ENCODE measurements around the gene IPCEF1.
A peak's percentile ranks its signal among the peaks of the same experiment; 100 is the strongest.

Gene IPCEF1

DNA sequence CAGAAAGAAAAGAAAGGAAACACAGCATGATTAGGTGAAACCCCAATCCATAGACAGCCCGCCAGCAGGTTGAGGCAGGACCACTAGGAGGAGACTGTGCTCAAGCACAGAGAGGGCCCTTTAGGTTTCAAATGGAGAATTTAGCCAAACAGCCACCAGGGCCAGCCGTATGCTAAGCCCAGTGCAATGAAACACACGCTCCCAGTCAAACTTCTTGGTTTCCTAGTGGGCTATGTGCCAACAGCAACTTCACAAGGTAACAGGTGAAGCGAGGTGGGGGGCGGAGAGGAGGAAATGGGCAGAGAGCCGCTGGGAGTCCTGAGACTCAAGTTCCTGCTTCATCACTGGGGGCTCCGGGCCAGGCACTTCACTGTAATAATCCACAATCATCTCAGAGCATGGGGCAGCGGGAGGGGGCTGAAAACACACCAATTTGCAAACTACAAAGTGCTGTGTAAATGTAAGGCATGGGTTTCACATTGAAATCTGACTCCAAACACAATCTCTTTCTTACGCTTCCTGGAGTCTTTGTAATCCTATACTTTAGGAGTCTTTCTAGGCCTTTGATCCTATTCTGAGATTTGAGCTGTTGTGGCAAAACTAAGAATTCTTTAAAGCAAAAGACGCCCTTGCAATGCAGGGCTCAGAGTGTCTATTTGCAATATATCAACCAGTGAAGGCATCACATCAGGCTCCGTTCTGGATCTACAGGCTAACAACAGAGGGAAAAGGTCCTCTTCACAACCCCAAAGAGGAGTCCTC lies 200.3 kb downstream of the IPCEF1 start:
- peaks cover 9% of the 10 kb centered on the region for H3K36me3 Mint-ChIP-seq (ENCODE audit: insufficient read depth)
- no peaks in the 10 kb centered on the region for H3K9me3 Mint-ChIP-seq
- H3K27ac Mint-ChIP-seq = peak overlapping the region; percentile 94 to 96
- no peaks in the 10 kb centered on the region for H3K27me3 Mint-ChIP-seq
- H3K4me3 Mint-ChIP-seq = peak overlapping the region; percentile 74 to 83
- peak; percentile 93 for ATAC-seq (replicated peaks)
- H3K4me1 Mint-ChIP-seq (ENCODE audit: low read depth in 2 of 2) = peaks cover 31 to 46% of the 10 kb centered on the region in 2 donors
- DNase-seq = peak; percentile 51 to 64 (median 54)

DNA sequence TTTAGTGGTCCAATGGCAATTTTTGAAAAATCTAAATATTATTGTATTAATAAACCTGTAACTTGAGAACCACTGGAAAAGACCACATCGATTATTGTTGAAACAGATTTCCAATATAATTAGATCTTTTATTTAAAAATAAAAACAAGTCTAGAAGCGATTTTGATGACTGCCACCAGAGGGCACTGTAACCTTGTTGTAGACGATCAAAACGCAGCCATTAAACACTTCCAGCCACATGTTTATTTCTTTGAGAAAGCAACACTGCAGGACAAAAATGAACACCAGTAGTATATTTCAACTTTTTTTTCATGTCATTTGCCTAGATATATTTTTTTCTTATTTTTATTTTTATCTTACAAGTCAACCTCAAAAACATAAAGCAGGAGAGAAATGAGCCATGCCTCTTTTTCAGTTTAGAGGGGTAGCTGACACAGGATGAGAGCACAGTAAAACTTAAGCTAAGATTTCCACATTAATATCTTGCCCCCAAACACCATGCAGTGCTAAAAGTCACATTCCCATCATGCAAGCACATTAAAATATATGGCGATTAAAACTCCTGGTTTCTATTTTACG lies 202.1 kb downstream of the IPCEF1 start:
- peaks cover 0 to 8% of the 10 kb centered on the region in 2 donors for H3K27me3 Mint-ChIP-seq
- peak; percentile 60 to 69 (median 63) for DNase-seq
- no peak for ATAC-seq (replicated peaks)
- H3K36me3 Mint-ChIP-seq (ENCODE audit: insufficient read depth) = peaks cover 7% of the 10 kb centered on the region
- no peaks in the 10 kb centered on the region for H3K9me3 Mint-ChIP-seq
- H3K4me3 Mint-ChIP-seq = no peak overlapping the region
- H3K27ac Mint-ChIP-seq = peak overlapping the region in 1 of 2 donors; percentile 96
- H3K4me1 Mint-ChIP-seq (ENCODE audit: low read depth in 2 of 2) = peaks cover 26 to 41% of the 10 kb centered on the region in 2 donors

GRCh38 chr6:154143753-154144152 lies 212.8 kb downstream of the IPCEF1 start:
- H3K9me3 Mint-ChIP-seq = no peaks in the 10 kb centered on the region

GRCh38 chr6:154140743-154141142 lies 215.9 kb downstream of the IPCEF1 start:
- no peaks in the 10 kb centered on the region for H3K9me3 Mint-ChIP-seq
- no peak overlapping the region for H3K27ac Mint-ChIP-seq
- no peak for DNase-seq
- ATAC-seq (replicated peaks) = no peak
- H3K36me3 Mint-ChIP-seq (ENCODE audit: insufficient read depth) = no peaks in the 10 kb centered on the region
- H3K4me3 Mint-ChIP-seq = no peak overlapping the region
- H3K4me1 Mint-ChIP-seq (ENCODE audit: low read depth in 2 of 2) = no peaks in the 10 kb centered on the region
- peaks cover 28 to 51% of the 10 kb centered on the region in 2 donors for H3K27me3 Mint-ChIP-seq

More at GRCh38 chr6:154143753-154144152, 212.8 kb downstream of the IPCEF1 start:
- DNase-seq (no peak), ATAC-seq (replicated peaks) (no peak)
- no peaks in the 10 kb centered on the region for H3K4me1 Mint-ChIP-seq (ENCODE audit: low read depth in 2 of 2)
- H3K4me3 Mint-ChIP-seq = no peak overlapping the region
- peaks cover 41 to 59% of the 10 kb centered on the region in 2 donors for H3K27me3 Mint-ChIP-seq
- H3K36me3 Mint-ChIP-seq (ENCODE audit: insufficient read depth) = no peaks in the 10 kb centered on the region
- no peak overlapping the region for H3K27ac Mint-ChIP-seq

DNA sequence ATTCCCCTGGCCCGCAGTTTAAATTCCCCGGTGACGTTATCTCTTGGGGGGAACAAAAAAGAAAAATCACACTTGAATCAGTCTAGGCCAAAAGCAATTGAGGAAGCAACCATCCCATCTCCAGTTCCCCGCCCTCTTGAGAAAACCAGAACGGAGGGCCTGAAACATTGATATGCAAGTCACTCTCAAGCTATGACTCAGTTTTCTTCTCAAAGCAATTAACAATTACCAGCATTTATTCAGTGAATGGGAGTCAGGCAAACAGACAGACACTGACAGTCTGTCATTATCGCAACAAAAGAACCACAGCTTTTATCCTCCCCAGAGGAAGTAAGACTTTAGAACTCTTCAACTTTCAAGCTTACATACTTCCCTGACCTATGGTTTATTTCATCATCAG lies 216.7 kb downstream of the IPCEF1 start:
- ATAC-seq (replicated peaks) = peak; percentile 19
- no peaks in the 10 kb centered on the region for H3K36me3 Mint-ChIP-seq (ENCODE audit: insufficient read depth)
- H3K4me3 Mint-ChIP-seq = no peak overlapping the region
- DNase-seq = no peak
- no peak overlapping the region for H3K27ac Mint-ChIP-seq
- H3K27me3 Mint-ChIP-seq = peaks cover 20 to 47% of the 10 kb centered on the region in 2 donors
- H3K4me1 Mint-ChIP-seq (ENCODE audit: low read depth in 2 of 2) = no peaks in the 10 kb centered on the region
- H3K9me3 Mint-ChIP-seq = no peaks in the 10 kb centered on the region

DNA sequence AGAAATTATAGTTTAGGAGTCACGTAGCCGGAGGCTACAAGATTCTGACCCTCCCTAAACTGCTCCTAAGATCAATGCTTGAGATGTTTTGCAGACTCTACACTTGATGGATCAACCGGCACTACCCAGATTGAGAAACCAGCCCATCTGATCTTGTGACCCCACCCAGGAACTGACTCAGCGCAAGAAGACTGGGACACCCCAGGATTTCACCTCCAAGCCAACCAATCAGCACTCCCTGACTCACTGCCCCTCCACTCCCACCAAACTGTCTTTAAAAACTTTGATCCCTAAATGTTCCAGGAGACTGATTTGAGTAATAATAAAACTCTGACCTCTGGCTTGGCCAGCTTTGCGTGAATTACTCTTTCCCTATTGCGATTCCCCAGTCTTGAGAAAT lies 217.8 kb downstream of the IPCEF1 start:
- no peaks in the 10 kb centered on the region for H3K36me3 Mint-ChIP-seq (ENCODE audit: insufficient read depth)
- ATAC-seq (replicated peaks) (no peak), DNase-seq (no peak)
- H3K4me3 Mint-ChIP-seq = no peak overlapping the region
- H3K27ac Mint-ChIP-seq = peak overlapping the region in 1 of 2 donors; percentile 60
- H3K4me1 Mint-ChIP-seq (ENCODE audit: low read depth in 2 of 2) = no peaks in the 10 kb centered on the region
- peaks cover 21 to 47% of the 10 kb centered on the region in 2 donors for H3K27me3 Mint-ChIP-seq
- no peaks in the 10 kb centered on the region for H3K9me3 Mint-ChIP-seq

- H3K9me3 Mint-ChIP-seq = no peaks in the 10 kb centered on the region
- H3K27ac Mint-ChIP-seq = no peak overlapping the region
- peaks cover 25 to 34% of the 10 kb centered on the region in 2 donors for H3K27me3 Mint-ChIP-seq
- H3K4me3 Mint-ChIP-seq = no peak overlapping the region
- H3K36me3 Mint-ChIP-seq (ENCODE audit: insufficient read depth) = no peaks in the 10 kb centered on the region
- DNase-seq = no peak
- no peaks in the 10 kb centered on the region for H3K4me1 Mint-ChIP-seq (ENCODE audit: low read depth in 2 of 2)
- ATAC-seq (replicated peaks) = no peak
Measured at GRCh38 chr6:154134471-154135147, 222.0 kb downstream of the IPCEF1 start.

GRCh38 chr6:154127657-154128056 lies 228.9 kb downstream of the IPCEF1 start:
- Mint-ChIP-seq H3K27me3 (peaks cover 20 to 27% of the 10 kb centered on the region in 2 donors), H3K9me3 (no peaks in the 10 kb centered on the region), H3K4me1 (ENCODE audit: low read depth in 2 of 2) (peaks cover 0 to 2% of the 10 kb centered on the region in 2 donors), H3K36me3 (ENCODE audit: insufficient read depth) (no peaks in the 10 kb centered on the region), H3K27ac (no peak overlapping the region), H3K4me3 (no peak overlapping the region)
- DNase-seq (no peak), ATAC-seq (replicated peaks) (no peak)

DNA sequence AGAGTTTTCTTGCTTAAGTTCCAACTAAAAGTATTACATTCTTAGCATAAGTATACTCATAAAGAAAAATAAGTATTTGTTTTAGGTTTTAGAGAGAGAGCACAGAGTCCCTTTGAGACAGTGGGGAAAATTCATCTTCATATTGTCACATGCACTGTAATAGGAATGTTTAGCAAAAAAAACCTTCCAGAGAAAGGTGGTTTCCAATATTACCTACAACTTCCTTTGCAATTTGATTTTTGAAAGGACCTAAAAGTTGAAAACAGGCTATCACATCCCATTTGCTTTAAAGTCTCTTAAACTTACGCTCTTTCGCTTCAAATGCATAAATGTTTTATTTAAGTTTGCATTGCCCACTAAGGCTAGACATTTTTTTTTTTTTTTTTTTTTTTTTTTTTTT lies 231.2 kb downstream of the IPCEF1 start:
- Mint-ChIP-seq H3K27me3 (peaks cover 21 to 27% of the 10 kb centered on the region in 2 donors), H3K4me1 (ENCODE audit: low read depth in 2 of 2) (peaks cover 0 to 2% of the 10 kb centered on the region in 2 donors), H3K36me3 (ENCODE audit: insufficient read depth) (no peaks in the 10 kb centered on the region), H3K27ac (no peak overlapping the region), H3K9me3 (no peaks in the 10 kb centered on the region), H3K4me3 (no peak overlapping the region)
- no peak for ATAC-seq (replicated peaks)
- no peak for DNase-seq

GRCh38 chr6:154123155-154123956 lies 233.2 kb downstream of the IPCEF1 start:
- H3K27me3 Mint-ChIP-seq = peaks cover 28 to 38% of the 10 kb centered on the region in 2 donors
- H3K27ac Mint-ChIP-seq = no peak overlapping the region
- no peaks in the 10 kb centered on the region for H3K36me3 Mint-ChIP-seq (ENCODE audit: insufficient read depth)
- H3K4me1 Mint-ChIP-seq (ENCODE audit: low read depth in 2 of 2) = peaks cover 0 to 2% of the 10 kb centered on the region in 2 donors
- no peak for ATAC-seq (replicated peaks)
- H3K4me3 Mint-ChIP-seq = no peak overlapping the region
- DNase-seq = no peak
- H3K9me3 Mint-ChIP-seq = no peaks in the 10 kb centered on the region

DNA sequence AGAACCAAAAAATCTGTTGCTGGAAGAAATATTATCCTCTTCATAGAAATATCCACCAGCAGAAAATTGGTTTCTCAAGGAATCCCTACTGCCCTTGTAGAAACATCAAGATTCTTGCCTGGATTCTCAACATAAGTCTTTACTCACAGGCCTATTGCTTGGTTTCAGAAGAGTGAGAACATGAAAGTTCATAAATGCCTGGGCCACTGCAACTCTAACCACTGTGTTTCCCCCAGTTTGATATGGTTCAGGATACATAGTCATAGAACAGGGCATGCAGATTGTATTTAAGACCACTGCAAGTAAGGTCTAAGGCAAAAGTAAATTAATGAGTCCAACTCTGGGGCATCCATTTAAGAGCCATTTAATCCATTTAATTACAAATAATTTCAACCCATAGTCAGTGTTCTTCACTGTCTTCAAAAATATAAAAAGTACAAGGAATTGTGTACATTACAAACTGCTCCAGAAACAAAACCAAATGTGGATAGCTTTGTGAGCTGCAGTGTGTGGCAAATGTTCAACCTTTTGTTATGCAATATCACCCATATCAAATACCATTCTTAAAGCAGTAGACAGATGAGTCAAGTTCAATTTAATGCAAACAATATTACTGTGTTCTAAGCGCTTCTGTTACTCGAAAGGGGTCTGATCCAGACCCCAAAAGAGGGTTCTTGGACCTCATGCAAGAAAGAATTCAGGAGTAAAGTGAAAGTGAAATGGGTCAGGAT lies 234.2 kb downstream of the IPCEF1 start:
- Mint-ChIP-seq H3K27me3 (peaks cover 35 to 38% of the 10 kb centered on the region in 2 donors), H3K27ac (no peak overlapping the region), H3K4me3 (no peak overlapping the region), H3K36me3 (ENCODE audit: insufficient read depth) (no peaks in the 10 kb centered on the region), H3K4me1 (ENCODE audit: low read depth in 2 of 2) (peaks cover 0 to 2% of the 10 kb centered on the region in 2 donors), H3K9me3 (no peaks in the 10 kb centered on the region)
- no peak for ATAC-seq (replicated peaks)
- no peak for DNase-seq

DNA sequence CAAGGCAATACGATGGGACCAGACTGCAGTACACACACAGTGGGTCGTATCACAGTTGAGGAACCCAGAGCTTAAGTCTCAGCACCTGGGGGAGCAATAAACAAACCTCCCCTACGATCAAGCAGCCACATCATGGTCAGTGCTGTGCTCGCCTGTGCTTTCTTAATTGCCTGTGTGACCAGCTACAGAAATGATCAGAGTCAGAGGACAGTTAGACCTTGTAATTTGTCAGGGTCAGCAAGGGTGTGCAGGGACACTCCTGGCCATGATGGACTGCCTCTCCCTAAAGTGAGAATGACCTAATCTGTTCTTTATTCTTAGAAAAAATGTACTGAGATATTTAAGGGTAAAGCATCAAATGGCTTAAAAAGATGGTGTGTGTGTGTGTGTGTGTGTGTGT lies 239.1 kb downstream of the IPCEF1 start:
- Mint-ChIP-seq H3K4me1 (ENCODE audit: low read depth in 2 of 2) (no peaks in the 10 kb centered on the region), H3K4me3 (no peak overlapping the region), H3K9me3 (no peaks in the 10 kb centered on the region), H3K36me3 (ENCODE audit: insufficient read depth) (no peaks in the 10 kb centered on the region), H3K27me3 (peaks cover 44 to 64% of the 10 kb centered on the region in 2 donors), H3K27ac (no peak overlapping the region)
- no peak for ATAC-seq (replicated peaks)
- DNase-seq = no peak

All from effector memory CD8-positive, alpha-beta T cell (primary cell).